Retinal pigment epithelial cell (primary cell): ENCODE data around the gene INHBB.

ENCODE experiments used
- DNase-seq: peaks from one replicate; pipeline ENCODE4 v3.0.0-alpha.2; 2010; ENCODE audit warnings: low read depth
- H3K4me3 ChIP-seq: 2 replicates; pipeline ENCODE4 v1.5.1; 2011; ENCODE audit warnings: mild to moderate bottlenecking, low read length, control low read depth, moderate library complexity
- CTCF ChIP-seq: conservative IDR thresholded peaks from 2 replicates; pipeline ENCODE4 v1.5.1; 2011; ENCODE audit warnings: low read depth, low read length, control low read depth, inconsistent platforms

The INHBB gene

GRCh38 chr2:120326066-120326465 lies 19.9 kb upstream of the INHBB start:
- DNase-seq: no peak
- no peak overlapping the region for H3K4me3 ChIP-seq
- no peak for TF ChIP-seq CTCF

GRCh38 chr2:120330946-120331822 lies 14.8 kb upstream of the INHBB start:
- DNase-seq: no peak
- H3K4me3 ChIP-seq: no peak overlapping the region
- no peak for TF ChIP-seq CTCF

- no peak overlapping the region for H3K4me3 ChIP-seq
- no peak for DNase-seq
- no peak for TF ChIP-seq CTCF
Measured at GRCh38 chr2:120331903-120332302, 14.0 kb upstream of the INHBB start.

GRCh38 chr2:120332384-120332783 lies 13.6 kb upstream of the INHBB start:
- no peak overlapping the region for H3K4me3 ChIP-seq
- TF ChIP-seq CTCF: no peak
- no peak for DNase-seq

GRCh38 chr2:120334068-120334467 lies 11.9 kb upstream of the INHBB start:
- no peak overlapping the region for H3K4me3 ChIP-seq
- no peak for TF ChIP-seq CTCF
- no peak for DNase-seq

GRCh38 chr2:120336749-120337148 lies 9.2 kb upstream of the INHBB start:
- no peak for TF ChIP-seq CTCF
- DNase-seq: no peak
- no peak overlapping the region for H3K4me3 ChIP-seq

- no peak for TF ChIP-seq CTCF
- no peak for DNase-seq
Measured at GRCh38 chr2:120338015-120338414, 7.9 kb upstream of the INHBB start.

More at GRCh38 chr2:120338015-120338414, 7.9 kb upstream of the INHBB start:
- no peak overlapping the region for H3K4me3 ChIP-seq
